ENCODE measurements around the gene CHST3. TPM values are rescaled to one million over a fixed set of nuclear protein-coding genes. Genes with fewer than 3 reads are reported as not detected.

The CHST3 gene
- total and polyA plus RNA-seq, 2 experiments from 2014 or later: 0.94 to 8.3 TPM

- TF ChIP-seq ZNF462 (CRISPR knock-in tag; IDR thresholded peaks at IDR 0.05) (no peak), ZNF331 (CRISPR knock-in tag; IDR thresholded peaks at IDR 0.05; ENCODE audit: low read depth) (no peak), ZNF114 (CRISPR knock-in tag; IDR thresholded peaks at IDR 0.05) (no peak)
Observed at GRCh38 chr10:72001033-72001395, 36.8 kb downstream of the CHST3 start (continued).

GRCh38 chr10:72002354-72003295, 38.4 kb downstream of the CHST3 start:
- ATAC-seq: no peak
- Mint-ChIP-seq H3K36me3 (ENCODE audit: low read depth) (no peaks in the 10 kb centered on the region), H3K4me1 (peaks cover 17% of the 10 kb centered on the region), H3K4me3 (no peak overlapping the region), H3K27me3 (ENCODE audit: insufficient read depth, low read depth, poor library complexity) (peaks cover 8% of the 10 kb centered on the region), H3K27ac (no peak overlapping the region), H3K9me3 (no peaks in the 10 kb centered on the region)
- Histone ChIP-seq H3K27me3 (ENCODE audit: insufficient read depth) (no peaks in the 10 kb centered on the region), H4K20me1 (replicated peaks; ENCODE audit: insufficient read depth) (no peaks in the 10 kb centered on the region; the same call in 1 of the 2 replicates), H3K4me1 (ENCODE audit: insufficient read depth) (0 out of 2 replicates have a peak, but pooled peaks cover 3% of the 10 kb centered on the region), H2AFZ (no peak overlapping the region), H3K4me3 (no peak overlapping the region), H3F3A (replicated peaks; ENCODE audit: low read depth) (no peaks in the 10 kb centered on the region), H3K36me3 (ENCODE audit: insufficient read depth) (no peaks in the 10 kb centered on the region; the same call in 1 of the 2 replicates), H3K9me2 (ENCODE audit: insufficient read depth) (no peaks in the 10 kb centered on the region), H3K79me2 (replicated peaks; ENCODE audit: insufficient read depth) (no peaks in the 10 kb centered on the region), H3K27ac (ENCODE audit: low read depth) (no peak overlapping the region), H3K4me2 (no peak overlapping the region)
- no peak for DNase-seq (ENCODE audit: low spot score)
- TF ChIP-seq REST (IDR thresholded peaks at IDR 0.05; ENCODE audit: unreplicated experiment) (no peak), ZNF114 (CRISPR knock-in tag; IDR thresholded peaks at IDR 0.05) (no peak), ETS1 (IDR thresholded peaks at IDR 0.05) (no peak), POLR2AphosphoS5 (IDR thresholded peaks at IDR 0.05; ENCODE audit: low read depth) (no peak)

All from GM23338 (cell line).